ENCODE data around the gene KCNK7.

Gene KCNK7

DNA sequence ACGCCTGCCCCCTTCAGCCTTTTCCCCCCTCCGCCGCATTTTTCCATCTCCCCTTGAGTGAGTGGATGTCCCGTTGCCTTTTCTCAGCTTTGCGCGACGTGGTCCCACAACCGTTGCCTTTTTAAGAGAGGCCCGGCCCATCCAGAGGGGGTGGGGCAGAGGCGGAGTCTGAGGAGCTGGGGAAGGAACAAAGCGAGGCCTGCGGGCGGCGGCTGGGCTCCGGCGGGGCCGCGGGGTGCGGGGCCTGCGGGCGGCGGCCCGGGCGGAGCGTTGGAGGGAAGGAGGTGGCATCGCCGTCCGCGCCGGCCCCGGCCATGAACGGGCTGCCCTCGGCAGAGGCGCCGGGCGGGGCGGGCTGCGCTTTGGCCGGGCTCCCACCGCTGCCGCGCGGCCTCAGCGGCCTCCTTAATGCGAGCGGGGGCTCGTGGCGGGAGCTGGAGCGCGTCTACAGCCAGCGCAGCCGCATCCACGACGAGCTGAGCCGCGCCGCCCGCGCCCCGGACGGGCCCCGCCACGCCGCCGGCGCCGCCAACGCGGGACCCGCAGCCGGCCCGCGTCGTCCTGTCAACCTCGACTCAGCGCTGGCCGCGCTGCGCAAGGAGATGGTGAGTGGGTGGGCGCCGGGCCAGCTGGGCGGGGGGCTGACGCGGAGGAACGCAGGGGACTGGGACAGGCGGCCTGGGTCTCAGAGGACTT, 23.1 kb downstream of the KCNK7 start, which contains the start of gene FAM89B:
Gene FAM89B, plus strand, starts transcription at position 183 of the 696 bp plus-strand sequence. Its CDS starts 132 bp downstream, at position 315.
- Histone ChIP-seq H4K20me1 (ENCODE audit: low read depth, low read length) (no peaks in the 10 kb centered on the region), H3K9me2 (replicated peaks; ENCODE audit: insufficient read depth, low read length) (no peaks in the 10 kb centered on the region), H3K36me3 (ENCODE audit: low read length) (no peaks in the 10 kb centered on the region), H2AFZ (ENCODE audit: low read depth, low read length, severe bottlenecking) (no peak within 1 kb of the TSS), H3K4me2 (ENCODE audit: low read depth, low read length, poor library complexity, severe bottlenecking) (peak within 1 kb of the TSS; percentile 97), H3K9me3 (ENCODE audit: insufficient read depth, low read length) (no peaks in the 10 kb centered on the region), H3F3A (ENCODE audit: insufficient read depth) (peaks cover 11% of the 10 kb centered on the region), H3K79me2 (ENCODE audit: insufficient read depth, low read length) (peaks cover 20% of the 10 kb centered on the region; the same call in 1 of the 2 replicates), H3K27me3 (ENCODE audit: low read length) (no peaks in the 10 kb centered on the region), H3K4me3 (ENCODE audit: insufficient read depth, low read length, poor library complexity, severe bottlenecking) (peak within 1 kb of the TSS; percentile 95), H3K27ac (ENCODE audit: low read depth, low read length) (no peak within 1 kb of the TSS), H3K9ac (ENCODE audit: low read length) (peak within 1 kb of the TSS; percentile 84)
- TF ChIP-seq, protein P1, sequence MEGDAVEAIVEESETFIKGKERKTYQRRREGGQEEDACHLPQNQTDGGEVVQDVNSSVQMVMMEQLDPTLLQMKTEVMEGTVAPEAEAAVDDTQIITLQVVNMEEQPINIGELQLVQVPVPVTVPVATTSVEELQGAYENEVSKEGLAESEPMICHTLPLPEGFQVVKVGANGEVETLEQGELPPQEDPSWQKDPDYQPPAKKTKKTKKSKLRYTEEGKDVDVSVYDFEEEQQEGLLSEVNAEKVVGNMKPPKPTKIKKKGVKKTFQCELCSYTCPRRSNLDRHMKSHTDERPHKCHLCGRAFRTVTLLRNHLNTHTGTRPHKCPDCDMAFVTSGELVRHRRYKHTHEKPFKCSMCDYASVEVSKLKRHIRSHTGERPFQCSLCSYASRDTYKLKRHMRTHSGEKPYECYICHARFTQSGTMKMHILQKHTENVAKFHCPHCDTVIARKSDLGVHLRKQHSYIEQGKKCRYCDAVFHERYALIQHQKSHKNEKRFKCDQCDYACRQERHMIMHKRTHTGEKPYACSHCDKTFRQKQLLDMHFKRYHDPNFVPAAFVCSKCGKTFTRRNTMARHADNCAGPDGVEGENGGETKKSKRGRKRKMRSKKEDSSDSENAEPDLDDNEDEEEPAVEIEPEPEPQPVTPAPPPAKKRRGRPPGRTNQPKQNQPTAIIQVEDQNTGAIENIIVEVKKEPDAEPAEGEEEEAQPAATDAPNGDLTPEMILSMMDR (IDR thresholded peaks at IDR 0.05; ENCODE audit: insufficient read depth, low read length, poor library complexity, severe bottlenecking), result no peak
- no peak for TF ChIP-seq EZH2phosphoT487 (conservative IDR thresholded peaks at IDR 0.05; ENCODE audit: low read length)

DNA sequence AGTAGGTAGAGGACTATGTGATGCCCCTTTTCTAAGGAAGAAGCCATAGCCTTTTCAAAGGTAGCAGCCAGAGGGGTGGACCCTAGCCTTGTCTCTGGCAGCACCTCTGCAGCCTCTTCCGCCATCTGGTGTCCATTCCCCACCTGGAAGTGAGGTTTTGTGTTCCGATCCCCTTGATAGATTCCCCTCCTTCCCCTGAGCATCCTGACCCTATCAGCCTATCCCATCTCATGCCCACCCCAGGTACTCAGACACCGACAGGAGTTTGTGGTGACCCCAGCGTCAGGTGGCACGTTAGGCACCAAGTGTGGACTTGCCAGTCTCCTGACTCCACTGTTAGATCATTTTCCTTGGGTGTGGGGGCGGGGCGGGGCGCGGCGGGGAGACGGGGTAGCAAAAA, 23.7 kb downstream of the KCNK7 start:
- TF ChIP-seq EZH2phosphoT487 (conservative IDR thresholded peaks at IDR 0.05; ENCODE audit: low read length), result no peak
- TF ChIP-seq, protein P1 (IDR thresholded peaks at IDR 0.05; ENCODE audit: insufficient read depth, low read length, poor library complexity, severe bottlenecking), result no peak
- Histone ChIP-seq H2AFZ (ENCODE audit: low read depth, low read length, severe bottlenecking) (no peak overlapping the region), H3K27ac (ENCODE audit: low read depth, low read length) (no peak overlapping the region), H3K9ac (ENCODE audit: low read length) (peak overlapping the region; percentile 84; the same call in 1 of the 2 replicates), H3K36me3 (ENCODE audit: low read length) (no peaks in the 10 kb centered on the region), H3K9me2 (replicated peaks; ENCODE audit: insufficient read depth, low read length) (no peaks in the 10 kb centered on the region), H3K79me2 (ENCODE audit: insufficient read depth, low read length) (peaks cover 20% of the 10 kb centered on the region; the same call in 1 of the 2 replicates), H3F3A (ENCODE audit: insufficient read depth) (peaks cover 11% of the 10 kb centered on the region), H3K9me3 (ENCODE audit: insufficient read depth, low read length) (no peaks in the 10 kb centered on the region), H3K27me3 (ENCODE audit: low read length) (no peaks in the 10 kb centered on the region), H4K20me1 (ENCODE audit: low read depth, low read length) (no peaks in the 10 kb centered on the region), H3K4me2 (ENCODE audit: low read depth, low read length, poor library complexity, severe bottlenecking) (peak overlapping the region; percentile 97), H3K4me3 (ENCODE audit: insufficient read depth, low read length, poor library complexity, severe bottlenecking) (peak overlapping the region; percentile 43)

DNA sequence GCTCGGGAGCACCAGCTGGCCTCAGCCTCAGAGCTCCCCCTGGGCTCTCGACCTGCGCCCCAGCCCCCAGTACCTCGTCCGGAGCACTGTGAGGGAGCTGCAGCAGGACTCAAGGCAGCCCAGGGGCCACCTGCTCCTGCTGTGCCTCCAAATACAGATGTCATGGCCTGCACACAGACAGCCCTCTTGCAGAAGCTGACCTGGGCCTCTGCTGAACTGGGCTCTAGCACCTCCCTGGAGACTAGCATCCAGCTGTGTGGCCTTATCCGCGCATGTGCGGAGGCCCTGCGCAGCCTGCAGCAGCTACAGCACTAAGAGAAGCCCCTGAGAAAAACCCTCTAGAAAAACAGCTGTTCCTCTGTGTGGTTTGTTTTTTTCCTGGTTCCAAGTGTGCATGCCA, 24.2 kb downstream of the KCNK7 start:
- no peak overlapping the region for H2AFZ ChIP-seq (ENCODE audit: low read depth, low read length, severe bottlenecking)
- TF ChIP-seq, protein P1 (IDR thresholded peaks at IDR 0.05; ENCODE audit: insufficient read depth, low read length, poor library complexity, severe bottlenecking), result no peak
- no peak for TF ChIP-seq EZH2phosphoT487 (conservative IDR thresholded peaks at IDR 0.05; ENCODE audit: low read length)
- no peak overlapping the region for H3K27ac ChIP-seq (ENCODE audit: low read depth, low read length)
- H3K36me3 ChIP-seq (ENCODE audit: low read length), result no peaks in the 10 kb centered on the region
- no peaks in the 10 kb centered on the region for H3K27me3 ChIP-seq (ENCODE audit: low read length)
- H3K9me3 ChIP-seq (ENCODE audit: insufficient read depth, low read length), result no peaks in the 10 kb centered on the region
- H3K4me2 ChIP-seq (ENCODE audit: low read depth, low read length, poor library complexity, severe bottlenecking), result peak overlapping the region; percentile 97
- peak overlapping the region; percentile 84 for H3K9ac ChIP-seq (ENCODE audit: low read length)
- H3K79me2 ChIP-seq (ENCODE audit: insufficient read depth, low read length), result peaks cover 20% of the 10 kb centered on the region; the same call in 1 of the 2 replicates
- peaks cover 11% of the 10 kb centered on the region for H3F3A ChIP-seq (ENCODE audit: insufficient read depth)
- no peaks in the 10 kb centered on the region for H3K9me2 ChIP-seq (replicated peaks; ENCODE audit: insufficient read depth, low read length)
- no peaks in the 10 kb centered on the region for H4K20me1 ChIP-seq (ENCODE audit: low read depth, low read length)
- peak overlapping the region; percentile 95 for H3K4me3 ChIP-seq (ENCODE audit: insufficient read depth, low read length, poor library complexity, severe bottlenecking)
